Peyer's patch (tissue), 4 donors: ENCODE data around the gene ELFN1.

Experiments used
- POLR2A ChIP-seq, 2 donors: fragments of 450-650 bp; IDR thresholded peaks; one replicate each; pipeline ENCODE4 v1.5.1; 2017; ENCODE audit warnings: antibody characterized with exemption in 2 of 2, mild to moderate bottlenecking in 2 of 2, moderate library complexity in 2 of 2
- TF ChIP-seq, protein P1 (sequence below), 6 experiments: fragments of 450-650 bp in 4 of 6; fragments of 200-600 bp in 2 of 6; sonication (generic) in 1 of 6; IDR thresholded peaks; one replicate each; pipeline ENCODE4 v1.5.1; 2017 to 2019; ENCODE audit warnings: antibody characterized with exemption in 6 of 6, mild to moderate bottlenecking in 3 of 6, moderate library complexity in 1 of 6

DNA sequence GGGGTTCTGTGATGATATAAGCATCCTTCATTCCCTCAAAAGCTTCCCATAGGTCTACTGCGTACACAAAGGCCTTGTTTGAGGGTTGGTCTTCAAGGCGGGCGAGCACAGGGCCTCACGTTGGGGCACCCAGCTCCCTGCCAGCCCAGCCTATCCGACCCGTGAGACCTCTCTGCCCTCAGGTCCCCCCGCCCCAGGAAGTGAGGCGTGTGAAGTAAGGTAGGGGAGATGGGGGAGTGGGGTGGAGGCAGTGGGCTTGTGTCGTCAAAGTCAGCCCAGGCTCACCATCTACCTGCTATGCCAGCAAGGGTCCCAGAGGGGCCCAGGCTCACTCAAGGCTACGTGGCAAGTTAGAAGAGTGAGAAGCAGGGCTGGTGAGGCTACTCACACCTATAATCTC lies 47.6 kb upstream of the ELFN1 start:
- TF ChIP-seq, protein P1, sequence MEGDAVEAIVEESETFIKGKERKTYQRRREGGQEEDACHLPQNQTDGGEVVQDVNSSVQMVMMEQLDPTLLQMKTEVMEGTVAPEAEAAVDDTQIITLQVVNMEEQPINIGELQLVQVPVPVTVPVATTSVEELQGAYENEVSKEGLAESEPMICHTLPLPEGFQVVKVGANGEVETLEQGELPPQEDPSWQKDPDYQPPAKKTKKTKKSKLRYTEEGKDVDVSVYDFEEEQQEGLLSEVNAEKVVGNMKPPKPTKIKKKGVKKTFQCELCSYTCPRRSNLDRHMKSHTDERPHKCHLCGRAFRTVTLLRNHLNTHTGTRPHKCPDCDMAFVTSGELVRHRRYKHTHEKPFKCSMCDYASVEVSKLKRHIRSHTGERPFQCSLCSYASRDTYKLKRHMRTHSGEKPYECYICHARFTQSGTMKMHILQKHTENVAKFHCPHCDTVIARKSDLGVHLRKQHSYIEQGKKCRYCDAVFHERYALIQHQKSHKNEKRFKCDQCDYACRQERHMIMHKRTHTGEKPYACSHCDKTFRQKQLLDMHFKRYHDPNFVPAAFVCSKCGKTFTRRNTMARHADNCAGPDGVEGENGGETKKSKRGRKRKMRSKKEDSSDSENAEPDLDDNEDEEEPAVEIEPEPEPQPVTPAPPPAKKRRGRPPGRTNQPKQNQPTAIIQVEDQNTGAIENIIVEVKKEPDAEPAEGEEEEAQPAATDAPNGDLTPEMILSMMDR (IDR thresholded peaks at IDR 0.05) = no peak
- TF ChIP-seq POLR2A (IDR thresholded peaks at IDR 0.05) = no peak
